ENCODE measurements around the gene KIF1B.
"Not testable (repeated sequence)": the region's sequence is repeated elsewhere in the genome, so short reads cannot be mapped to it uniquely, and the experiment has no call there.

The KIF1B gene

DNA sequence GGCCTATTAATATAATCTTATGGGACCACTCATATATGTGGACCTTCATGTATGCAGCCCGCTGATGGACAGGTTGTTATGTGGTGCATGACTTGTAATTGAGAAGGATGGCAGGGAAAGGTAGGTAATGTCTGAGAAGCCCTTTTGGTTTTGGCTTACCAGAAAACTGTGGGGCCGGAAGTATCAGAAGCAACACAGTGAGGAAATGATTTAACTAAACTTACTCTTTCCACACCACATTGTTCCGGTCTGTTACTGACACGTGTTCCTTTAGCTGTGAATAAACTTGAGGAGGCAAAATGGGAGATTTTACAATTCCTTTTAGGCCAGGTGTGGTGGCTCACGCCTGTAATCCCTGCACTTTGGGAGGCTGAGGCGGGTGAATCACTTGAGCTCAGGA, 32.4 kb downstream of the KIF1B start:
- no peak for DNase-seq

DNA sequence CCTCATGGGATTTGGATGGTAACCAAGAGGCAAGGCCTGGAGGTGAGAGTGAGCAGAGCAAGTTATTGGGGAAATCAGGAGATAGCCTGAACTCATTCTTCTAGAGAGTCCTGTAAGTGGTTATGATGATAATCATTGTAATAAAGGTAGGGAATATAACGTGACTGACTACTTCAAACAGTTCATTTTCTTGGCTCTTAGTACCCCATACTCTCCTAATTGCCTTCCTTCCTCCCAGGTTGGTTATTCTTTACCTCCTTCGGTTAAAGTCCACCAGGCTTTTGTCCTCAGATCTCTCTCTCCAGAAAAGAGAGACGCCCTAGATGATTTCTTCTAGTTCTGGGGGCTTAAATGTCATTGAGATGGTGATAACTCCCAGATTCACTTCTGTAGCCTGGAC, 35.3 kb downstream of the KIF1B start:
- DNase-seq, result no peak

DNA sequence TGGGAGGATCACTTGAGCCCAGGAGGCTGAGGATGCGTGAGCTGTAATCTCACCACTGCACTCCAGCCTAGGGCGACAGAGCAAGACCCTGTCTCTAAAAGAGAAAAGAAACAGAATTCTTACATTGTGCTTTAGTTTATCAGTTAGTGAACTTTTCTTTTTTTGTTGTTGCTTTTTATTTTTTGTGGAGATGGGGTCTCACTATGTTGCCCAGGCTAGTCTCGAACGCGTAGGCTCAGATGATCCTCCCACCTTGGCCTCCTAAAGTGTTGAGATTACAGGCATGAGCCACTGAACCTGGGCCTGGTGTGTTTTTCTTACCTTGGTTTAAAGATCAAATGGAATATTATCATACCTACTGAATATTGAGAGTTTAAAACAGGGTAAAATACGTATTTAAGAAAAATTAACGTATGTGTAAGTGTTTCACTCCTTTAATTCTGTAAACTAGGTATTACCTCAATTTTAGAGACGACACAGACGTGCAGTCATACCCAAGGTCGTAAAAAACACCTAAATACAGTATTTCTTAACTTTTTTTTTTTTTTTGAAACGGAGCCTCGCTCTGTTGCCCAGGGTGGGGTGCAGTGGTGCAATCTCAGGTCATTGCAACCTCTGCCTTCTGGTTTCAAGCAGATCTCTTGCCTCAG, 39.6 kb downstream of the KIF1B start:
- no peak for DNase-seq

DNA sequence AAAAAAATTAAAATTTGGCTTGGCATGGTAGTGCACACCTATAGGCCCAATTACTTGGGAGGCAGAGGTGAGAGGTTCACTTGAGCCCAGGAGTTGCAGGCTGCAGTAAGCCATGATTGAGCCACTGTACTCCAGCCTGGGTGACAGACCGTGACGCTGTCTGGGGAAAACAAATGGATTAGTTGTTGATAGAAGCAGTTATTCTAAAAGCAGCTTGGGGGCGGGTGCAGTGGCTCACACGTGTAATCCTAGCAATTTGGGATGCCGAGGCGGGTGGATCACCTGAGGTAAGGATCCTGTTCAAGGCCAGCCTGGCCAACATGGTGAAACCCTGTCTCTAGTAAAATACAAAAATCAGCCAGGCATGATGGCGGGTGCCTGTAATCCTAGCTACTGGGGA, 40.3 kb downstream of the KIF1B start:
- DNase-seq, result no peak

DNA sequence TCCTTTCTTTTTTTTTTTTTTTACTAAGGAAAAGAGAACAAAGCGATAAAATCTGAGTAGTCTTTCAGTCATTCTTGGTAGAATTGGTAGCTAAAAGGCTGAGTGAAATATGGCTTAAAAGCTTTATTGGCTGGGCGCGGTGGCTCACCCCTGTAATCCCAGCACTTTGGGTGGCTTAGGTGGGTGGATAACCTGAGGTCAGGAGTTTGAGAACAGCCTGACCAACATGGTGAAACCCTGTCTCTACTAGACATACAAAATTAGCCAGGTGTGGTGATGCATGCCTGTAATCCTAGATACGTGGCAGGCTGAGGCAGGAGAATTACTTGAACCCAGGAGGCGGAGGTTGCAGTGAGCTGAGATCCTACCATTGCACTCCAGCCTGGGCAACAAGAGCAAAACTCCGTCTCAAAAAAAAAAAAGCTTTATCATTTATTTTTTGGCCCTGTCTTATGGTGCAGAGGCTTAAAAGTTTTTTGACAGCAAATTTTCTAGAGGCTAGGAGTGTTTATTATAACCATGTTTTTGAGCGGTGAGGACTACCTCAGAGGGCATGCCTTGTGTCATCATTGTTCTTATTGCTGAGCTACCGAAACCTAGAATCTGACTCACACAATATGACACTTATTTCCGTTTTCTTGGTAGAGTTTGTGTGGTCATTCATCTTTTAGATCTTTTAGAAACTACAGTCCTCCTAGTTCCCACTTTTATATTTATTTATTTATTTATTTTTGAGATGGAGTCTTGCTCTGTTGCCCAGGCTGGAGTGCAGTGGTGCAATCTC, 41.1 kb downstream of the KIF1B start:
- not testable (repeated sequence) for DNase-seq

DNA sequence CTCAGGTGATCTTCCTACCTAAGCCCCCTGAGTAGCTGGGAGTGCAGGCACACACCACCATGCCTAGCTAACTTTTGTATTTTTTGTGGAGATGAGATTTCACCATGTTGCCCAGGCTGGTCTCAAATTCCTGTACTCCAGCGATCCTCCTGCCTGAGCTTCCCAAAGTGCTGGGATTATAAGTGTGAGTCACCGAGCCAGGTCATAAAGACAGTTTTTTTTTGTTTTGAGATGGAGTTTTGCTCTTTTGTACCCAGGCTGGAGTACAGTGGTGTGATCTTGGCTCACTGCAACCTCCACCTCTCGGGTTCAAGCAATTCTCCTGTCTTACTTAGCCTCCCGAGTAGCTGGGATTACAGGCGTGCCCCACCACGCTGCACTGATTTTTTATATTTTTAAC, 42.1 kb downstream of the KIF1B start:
- DNase-seq, result no peak

DNA sequence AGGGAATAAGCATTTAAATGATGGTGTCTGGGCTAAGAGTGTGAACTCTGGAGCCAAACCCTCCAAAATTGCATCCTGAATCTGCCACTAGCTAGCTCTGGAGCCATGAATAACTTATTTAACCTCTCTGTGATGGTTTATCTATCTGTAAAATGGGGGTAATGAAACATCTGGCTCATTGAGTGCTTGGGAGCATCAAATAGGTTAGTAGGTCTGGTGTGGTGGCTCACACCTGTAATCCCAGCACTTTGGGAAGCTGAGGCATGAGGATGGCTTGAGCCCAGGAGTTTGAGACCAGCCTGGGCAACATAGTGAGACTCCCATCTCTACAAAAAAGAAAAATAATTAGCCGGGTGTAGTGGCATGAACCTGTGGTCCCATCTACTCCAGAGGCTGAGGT, 42.8 kb downstream of the KIF1B start:
- DNase-seq, result no peak

DNA sequence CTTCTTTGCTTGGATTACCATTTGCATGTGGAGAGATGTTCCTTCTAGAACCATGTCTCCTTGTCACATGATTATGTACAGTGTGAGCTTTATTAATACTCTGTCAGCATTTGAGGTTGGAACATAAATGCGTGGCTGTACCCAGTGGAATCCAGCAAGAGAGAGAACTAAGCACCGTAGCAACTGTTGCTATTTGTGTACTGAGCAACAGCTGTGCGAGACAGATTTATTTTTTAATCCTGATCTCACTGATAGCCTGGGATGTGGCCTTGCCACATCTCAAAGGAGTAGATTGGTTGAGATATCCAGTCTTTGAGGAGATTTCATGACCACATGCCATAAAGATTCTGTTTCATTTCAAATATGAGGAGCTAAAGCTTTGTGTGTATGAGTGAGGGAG, 43.4 kb downstream of the KIF1B start:
- peak; percentile 43 for DNase-seq

DNA sequence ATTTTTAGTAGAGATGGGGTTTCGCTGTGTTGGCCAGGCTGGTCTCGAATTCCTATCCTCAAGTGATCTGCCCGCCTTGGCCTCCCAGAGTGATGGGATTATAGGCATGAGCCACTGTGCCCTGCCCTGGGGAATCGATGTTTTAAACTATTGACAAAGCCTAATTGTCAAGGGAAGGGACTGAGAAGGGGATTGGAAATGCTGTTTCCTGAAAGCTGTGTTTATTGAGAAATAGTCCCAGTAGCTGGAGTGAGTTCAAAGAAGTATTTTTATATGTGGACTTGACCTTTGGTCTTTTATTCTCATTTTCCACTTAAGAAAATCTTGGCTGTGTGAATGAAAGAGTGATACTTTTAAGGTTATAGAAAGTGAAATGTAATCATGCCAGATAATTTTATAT, 47.5 kb downstream of the KIF1B start:
- no peak for DNase-seq

DNA sequence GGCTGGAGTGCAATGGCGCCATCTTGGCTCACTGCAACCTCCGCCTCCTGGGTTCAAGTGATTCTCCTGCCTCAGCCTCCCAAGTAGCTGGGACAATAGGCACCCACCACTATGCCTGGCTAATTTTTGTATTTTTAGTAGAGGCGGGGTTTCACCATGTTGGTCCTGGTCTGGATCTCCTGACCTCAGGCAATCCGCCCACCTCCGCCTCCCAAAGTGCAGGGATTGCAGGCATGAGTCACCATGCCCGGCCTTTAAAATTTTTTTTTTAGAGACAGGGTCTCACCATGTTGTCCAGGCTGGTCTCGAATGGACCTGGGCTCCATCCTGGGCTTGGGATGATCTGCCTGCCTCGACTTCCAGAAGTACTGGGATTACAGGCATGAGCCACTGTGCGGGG, 49.2 kb downstream of the KIF1B start:
- DNase-seq, result not testable (repeated sequence)

DNA sequence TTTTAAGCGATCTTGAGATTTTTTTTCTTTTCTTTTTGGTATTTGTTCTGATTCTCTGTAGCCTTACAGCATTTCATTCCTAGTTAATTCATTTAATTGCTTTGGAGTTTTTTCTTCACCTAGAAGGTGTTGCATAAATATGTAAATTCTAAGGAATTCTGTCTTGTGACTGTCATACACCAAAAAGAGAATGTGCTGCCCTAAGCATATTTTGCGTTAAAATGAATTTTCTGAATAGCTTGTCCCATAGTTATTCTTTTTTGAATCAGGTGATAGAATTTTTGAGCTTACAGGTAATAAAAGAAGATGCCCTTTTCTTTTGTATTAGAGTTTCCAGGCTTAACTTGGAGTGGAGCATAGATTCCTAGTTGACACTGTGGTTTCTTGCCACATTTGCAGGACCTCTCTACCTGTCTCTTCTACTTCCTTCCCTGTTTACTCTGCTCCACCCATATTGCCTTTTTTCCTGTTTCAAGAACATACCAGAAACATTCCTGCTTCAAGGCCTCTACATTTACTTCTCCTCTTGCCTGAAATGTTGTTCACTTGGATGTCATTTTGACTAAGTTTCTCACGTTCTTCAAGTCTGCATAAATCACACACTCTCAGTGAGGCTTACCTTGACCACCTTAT, 53.2 kb downstream of the KIF1B start:
- no peak for DNase-seq

DNA sequence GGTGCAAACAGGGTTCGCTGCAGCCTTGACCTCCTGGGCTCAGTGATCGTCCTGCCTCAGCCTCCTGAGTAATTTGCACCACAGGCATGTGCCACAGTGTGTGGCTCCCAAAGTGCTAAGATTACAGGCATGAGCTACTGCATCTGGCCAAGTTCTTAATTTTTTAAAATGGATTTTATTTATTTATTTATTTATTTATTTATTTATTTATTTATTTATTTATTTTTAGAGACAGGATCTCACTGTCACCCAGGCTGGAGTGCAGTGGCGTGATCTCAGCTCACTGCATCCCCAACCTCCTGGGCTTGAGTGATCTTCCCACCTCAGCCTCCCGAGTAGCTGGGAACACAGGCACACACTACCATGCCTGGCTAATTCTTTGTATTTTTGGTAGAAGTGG, 54.7 kb downstream of the KIF1B start:
- DNase-seq, result no peak

DNA sequence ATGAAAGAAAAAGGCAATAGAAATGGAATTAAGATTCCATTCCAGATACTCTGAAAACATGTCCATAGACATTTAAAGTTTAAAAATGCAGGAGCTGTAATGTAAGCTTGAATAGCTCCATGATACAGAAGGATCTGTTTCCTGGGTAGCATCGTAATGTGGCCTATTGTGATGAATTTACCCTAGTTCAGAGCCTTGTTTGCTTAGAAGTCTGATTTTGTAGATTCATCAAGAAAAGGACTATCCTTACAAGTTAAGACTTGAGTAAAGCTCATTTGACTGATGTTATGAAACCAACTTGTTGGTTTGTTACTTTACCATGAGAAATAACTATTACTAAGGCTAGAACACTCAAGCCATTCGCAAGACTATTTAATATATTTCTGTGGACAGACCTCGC, 55.5 kb downstream of the KIF1B start:
- no peak for DNase-seq

DNA sequence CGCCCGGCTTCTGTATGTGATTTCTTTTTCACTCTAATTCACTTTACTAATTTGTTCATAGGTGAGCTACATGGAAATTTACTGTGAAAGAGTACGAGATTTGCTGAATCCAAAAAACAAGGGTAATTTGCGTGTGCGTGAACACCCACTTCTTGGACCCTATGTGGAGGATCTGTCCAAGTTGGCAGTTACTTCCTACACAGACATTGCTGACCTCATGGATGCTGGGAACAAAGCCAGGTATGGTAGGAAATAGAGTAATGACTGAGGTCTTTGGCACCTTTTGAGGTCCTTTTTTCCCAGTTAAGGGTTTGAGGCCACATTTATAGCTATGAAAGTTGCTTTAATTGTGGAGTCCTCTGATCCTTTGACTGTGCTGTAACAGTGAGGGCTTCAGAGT, 56.9 kb downstream of the KIF1B start:
- no peak for DNase-seq

DNA sequence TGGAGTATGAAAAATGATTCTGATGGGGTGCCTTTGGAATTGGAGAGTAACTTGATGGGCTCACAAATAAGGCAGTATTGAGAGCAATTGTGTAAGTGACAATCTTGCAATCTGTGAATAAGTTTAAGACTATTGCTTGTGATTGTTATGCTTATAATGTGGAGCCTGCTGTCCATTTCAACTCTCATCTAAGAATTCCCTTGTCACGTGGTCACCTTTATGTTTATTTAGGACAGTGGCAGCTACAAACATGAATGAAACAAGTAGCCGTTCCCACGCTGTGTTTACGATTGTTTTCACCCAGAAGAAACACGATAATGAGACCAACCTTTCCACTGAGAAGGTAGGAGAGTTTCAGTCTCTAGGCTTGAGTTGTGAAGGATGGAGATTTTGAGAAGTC, 57.6 kb downstream of the KIF1B start:
- no peak for DNase-seq

DNA sequence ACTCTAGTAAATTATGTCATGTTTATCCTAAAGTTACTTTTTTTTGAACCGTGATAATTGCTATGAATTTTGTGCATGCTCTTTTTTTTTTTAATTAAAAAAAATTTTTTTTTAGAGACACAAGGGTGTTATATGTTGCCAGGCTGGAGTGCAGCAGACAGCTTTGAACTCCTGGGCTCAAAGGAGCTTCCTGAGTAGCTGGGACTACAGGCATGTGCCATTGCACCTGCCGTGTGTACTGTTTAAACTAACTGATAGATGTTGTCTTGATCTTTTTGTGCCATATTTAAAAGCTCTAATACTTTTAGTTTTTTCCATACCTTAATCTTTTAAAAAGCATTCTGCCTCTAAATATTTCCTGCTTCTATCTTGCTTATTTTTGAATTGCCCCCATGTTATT, 60.7 kb downstream of the KIF1B start:
- no peak for DNase-seq

DNA sequence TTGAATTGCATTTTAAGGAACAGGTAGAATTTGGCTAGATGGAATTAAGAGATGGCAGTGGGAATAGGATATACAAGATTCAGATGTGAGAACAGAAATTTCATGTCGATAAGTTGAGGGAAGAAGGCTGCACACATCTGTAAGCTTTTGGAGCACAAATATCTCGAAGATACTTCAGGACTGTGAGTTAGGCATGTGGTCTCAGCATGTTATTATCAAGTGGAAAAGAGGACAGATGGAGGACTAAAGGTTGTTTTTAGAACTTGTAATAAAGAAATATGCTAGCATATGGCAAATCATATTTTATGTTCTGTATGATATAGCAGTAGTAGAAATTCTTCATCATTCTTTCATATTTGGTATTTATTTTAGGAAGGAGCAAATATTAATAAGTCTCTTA, 61.5 kb downstream of the KIF1B start:
- peak; percentile 11 for DNase-seq

DNA sequence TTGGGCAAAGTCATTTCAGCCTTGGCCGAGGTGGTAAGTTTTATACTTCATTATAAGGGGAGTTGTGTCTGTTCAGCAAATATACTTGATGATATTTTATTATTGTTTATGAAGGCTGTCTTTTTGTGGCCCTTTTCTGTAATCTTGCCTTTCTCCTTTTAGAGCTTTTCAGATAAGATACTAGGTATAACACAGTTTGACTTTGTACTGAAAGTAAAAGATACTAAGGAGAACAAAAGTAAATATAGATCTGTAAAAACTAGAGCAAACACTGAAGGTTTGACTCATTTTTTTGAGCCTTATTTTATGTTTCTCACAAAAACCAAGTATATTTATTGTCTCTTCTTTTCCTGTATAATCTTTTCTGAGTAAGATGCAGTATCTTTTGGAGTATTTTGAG, 61.9 kb downstream of the KIF1B start:
- DNase-seq, result no peak

DNA sequence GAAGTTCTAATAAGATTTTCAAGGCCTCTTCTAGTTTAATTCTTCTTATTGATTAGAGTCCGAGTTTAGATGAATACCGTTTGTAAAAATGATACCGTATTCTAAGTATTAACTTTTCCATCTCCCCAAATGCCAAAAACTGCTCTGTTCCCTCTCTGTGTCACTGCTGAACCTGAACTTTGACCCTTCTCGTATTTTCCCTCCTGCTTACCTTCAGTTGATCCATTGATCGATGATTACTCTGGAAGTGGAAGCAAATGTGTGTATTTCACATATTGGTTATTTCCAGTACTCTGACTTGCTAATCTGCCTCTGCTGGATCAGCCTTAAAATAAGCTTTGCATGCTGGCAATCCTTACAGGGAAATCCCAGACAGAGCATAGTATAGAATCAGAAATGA, 68.5 kb downstream of the KIF1B start:
- DNase-seq, result no peak

DNA sequence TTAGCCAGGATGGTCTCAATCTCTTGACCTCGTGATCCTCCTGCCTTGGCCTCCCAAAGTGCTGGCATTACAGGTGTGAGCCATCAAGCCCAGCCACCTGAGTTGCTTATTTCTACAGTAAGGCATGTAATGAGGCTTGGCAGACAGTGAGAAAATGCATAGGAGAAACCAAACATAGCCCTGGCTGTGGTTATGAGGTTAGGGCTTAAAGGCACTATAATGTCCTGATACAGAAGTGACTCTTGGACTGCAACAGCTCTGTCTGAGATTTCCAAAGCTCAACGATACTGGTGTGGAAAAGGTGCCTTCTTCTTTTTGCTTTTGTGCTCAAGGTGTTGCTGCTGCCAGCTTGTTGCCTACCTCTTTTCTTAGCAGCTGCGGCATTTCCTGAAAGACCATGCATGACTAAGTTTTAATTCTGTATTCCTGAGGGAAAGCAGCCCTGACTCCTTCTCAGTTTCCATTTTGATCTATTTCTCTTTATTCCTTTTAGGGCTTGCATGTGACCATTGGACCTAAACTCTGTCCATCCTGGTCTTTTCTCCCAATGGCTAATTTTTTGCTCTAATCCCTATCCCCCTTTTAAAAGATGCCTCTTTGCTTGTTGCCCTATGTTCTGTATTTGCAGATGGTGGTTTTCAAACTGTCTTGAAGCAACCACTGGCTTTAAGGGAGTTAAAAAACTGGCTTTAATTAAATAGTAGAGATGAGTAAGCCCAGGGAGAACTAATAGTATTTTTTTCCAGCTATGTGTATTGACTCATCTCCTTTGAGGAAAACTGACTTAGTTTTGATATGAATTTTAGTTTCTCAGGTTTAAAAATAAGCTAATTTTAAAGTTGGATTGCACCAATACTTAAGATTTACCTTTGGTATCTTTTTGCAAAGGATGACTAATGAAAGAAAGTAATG, 70.3 kb downstream of the KIF1B start:
- no peak for DNase-seq

DNA sequence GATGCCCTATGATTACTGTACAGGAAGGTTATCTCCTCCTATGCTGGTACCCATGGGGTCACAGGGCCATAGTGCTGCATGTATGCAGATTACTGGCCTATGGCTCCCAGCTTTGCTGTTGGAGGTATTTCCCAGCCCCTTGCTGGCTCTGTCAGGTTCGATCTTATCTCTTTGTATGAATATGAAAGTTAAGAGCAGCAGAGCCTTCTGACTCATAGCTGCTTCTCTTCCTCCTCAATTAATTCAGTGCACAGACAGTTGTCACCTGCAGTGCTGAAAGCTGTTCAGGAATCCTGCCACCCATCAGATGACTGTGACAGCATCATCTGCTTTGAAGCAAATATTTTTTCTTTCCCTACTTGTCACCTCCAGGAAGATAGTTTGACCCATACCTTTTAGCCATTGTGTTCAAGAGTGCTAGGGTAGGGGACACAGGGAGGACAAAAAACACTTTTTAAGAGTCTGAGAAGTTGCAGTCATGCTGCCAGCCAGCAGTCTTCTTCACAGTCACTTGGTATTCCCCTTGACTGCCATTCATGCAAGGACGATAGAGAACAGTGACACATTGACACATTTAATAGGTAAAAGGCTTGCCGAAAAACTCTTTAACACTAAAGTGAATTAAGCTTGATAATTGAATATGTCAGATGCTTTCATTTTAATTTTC, 73.1 kb downstream of the KIF1B start:
- no peak for DNase-seq

DNA sequence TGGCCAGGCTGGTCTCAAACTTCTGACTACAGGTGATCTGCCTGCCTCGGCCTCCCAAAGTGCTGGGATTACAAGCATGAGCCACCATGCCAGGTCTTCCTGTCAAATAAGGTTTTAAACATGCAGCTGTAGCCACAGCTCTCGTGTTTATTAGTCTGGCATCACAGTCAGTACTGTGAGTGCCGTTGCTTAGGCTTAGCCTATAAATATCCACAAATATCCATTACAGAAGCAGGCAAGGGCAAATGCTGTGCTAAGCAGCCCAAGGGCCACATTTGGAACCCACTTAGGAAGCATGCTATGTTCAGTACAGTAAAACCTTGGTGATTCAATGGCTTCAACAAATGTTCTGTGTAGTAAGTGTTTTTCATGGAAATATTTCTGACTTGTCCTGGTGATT, 75.9 kb downstream of the KIF1B start:
- DNase-seq, result no peak

Data from NCI-H1694 (cell line).